Neural progenitor cell (in vitro differentiated cells): ENCODE measurements around the gene EPS8L2. TPM values are rescaled to one million over a fixed set of nuclear protein-coding genes. Genes with fewer than 3 reads are reported as not detected.
A peak's percentile ranks its signal among the peaks of the same experiment; 100 is the strongest.

Source experiments
- DNase-seq: peaks from one replicate; pipeline ENCODE4 v3.0.0-alpha.2; 2016; ENCODE audit warnings: low spot score
- H2AFZ ChIP-seq: fragments of 200-600 bp; sonication (generic); replicated peaks from 2 replicates; pipeline ENCODE4 v1.6.1; 2016; ENCODE audit warnings: antibody characterized with exemption
- H3F3A ChIP-seq: fragments of 200-600 bp; sonication (generic); 2 replicates; pipeline ENCODE4 v1.6.1; 2016; ENCODE audit warnings: antibody characterized with exemption, low read depth
- H3K27ac ChIP-seq: fragments of 200-600 bp; sonication (generic); 2 replicates; pipeline ENCODE4 v1.5.1; 2016; ENCODE audit warnings: mild to moderate bottlenecking
- H3K27me3 ChIP-seq: fragments of 200-600 bp; sonication (generic); 2 replicates; pipeline ENCODE4 v1.6.1; 2016; ENCODE audit warnings: mild to moderate bottlenecking, moderate library complexity
- H3K36me3 ChIP-seq: fragments of 200-600 bp; sonication (generic); 2 replicates; pipeline ENCODE4 v1.5.1; 2016
- H3K4me1 ChIP-seq: fragments of 200-600 bp; sonication (generic); 2 replicates; pipeline ENCODE4 v1.6.1; 2016; ENCODE audit warnings: mixed run types
- H3K4me2 ChIP-seq: fragments of 200-600 bp; sonication (generic); 2 replicates; pipeline ENCODE4 v1.6.1; 2016
- H3K4me3 ChIP-seq: fragments of 200-600 bp; sonication (generic); 2 replicates; pipeline ENCODE4 v1.5.1; 2016
- H3K79me2 ChIP-seq: fragments of 200-600 bp; sonication (generic); 2 replicates; pipeline ENCODE4 v1.6.1; 2016; ENCODE audit warnings: low read depth
- H3K9ac ChIP-seq: fragments of 200-600 bp; sonication (generic); 2 replicates; pipeline ENCODE4 v1.6.1; 2016
- H3K9me3 ChIP-seq: fragments of 200-600 bp; sonication (generic); 2 replicates; pipeline ENCODE4 v1.5.1; 2016; ENCODE audit warnings: low read depth
- H4K20me1 ChIP-seq: fragments of 200-600 bp; sonication (generic); 2 replicates; pipeline ENCODE4 v1.6.1; 2016; ENCODE audit warnings: low read depth
- H3K27ac Mint-ChIP-seq: 3 replicates; pipeline ENCODE4 v1.8.0; 2021; ENCODE audit warnings: mixed read lengths
- H3K27me3 Mint-ChIP-seq: 2 replicates; pipeline ENCODE4 v1.8.0; 2022; ENCODE audit warnings: low read depth, mild to moderate bottlenecking, inconsistent platforms, moderate library complexity, mixed read lengths; ENCODE audit not compliant: insufficient read depth
- H3K36me3 Mint-ChIP-seq: 3 replicates; pipeline ENCODE4 v1.8.0; 2021; ENCODE audit warnings: mixed read lengths
- H3K4me1 Mint-ChIP-seq: 3 replicates; pipeline ENCODE4 v1.8.0; 2021; ENCODE audit warnings: mixed read lengths
- H3K4me3 Mint-ChIP-seq: 3 replicates; pipeline ENCODE4 v1.8.0; 2021; ENCODE audit warnings: mild to moderate bottlenecking, moderate library complexity, mixed read lengths
- H3K9me3 Mint-ChIP-seq: 3 replicates; pipeline ENCODE4 v1.8.0; 2020; ENCODE audit warnings: mixed read lengths
- CTCF ChIP-seq: fragments of 200-600 bp; sonication (generic); IDR thresholded peaks from 2 replicates; pipeline ENCODE4 v1.5.1; 2017; ENCODE audit warnings: antibody characterized with exemption, mild to moderate bottlenecking
- EZH2 ChIP-seq: fragments of 200-600 bp; sonication (generic); IDR thresholded peaks from 2 replicates; pipeline ENCODE4 v1.6.1; 2017; ENCODE audit warnings: antibody characterized with exemption, mild to moderate bottlenecking, moderate library complexity
- EZH2phosphoT487 ChIP-seq: fragments of 200-600 bp; sonication (generic); IDR thresholded peaks from 2 replicates; pipeline ENCODE4 v1.6.1; 2017; ENCODE audit warnings: antibody characterized with exemption
- total RNA-seq: library from RNA; depleted of rRNA; stranded (reverse); fragments of >200 nt; gene quantifications from 2 replicates; pipeline ENCODE4 v1.2.3, GENCODE V29; 2015; ENCODE audit warnings: low replicate concordance

The EPS8L2 gene
- total RNA-seq, 1 donor from 2014 or later, result 3.3 TPM

DNA sequence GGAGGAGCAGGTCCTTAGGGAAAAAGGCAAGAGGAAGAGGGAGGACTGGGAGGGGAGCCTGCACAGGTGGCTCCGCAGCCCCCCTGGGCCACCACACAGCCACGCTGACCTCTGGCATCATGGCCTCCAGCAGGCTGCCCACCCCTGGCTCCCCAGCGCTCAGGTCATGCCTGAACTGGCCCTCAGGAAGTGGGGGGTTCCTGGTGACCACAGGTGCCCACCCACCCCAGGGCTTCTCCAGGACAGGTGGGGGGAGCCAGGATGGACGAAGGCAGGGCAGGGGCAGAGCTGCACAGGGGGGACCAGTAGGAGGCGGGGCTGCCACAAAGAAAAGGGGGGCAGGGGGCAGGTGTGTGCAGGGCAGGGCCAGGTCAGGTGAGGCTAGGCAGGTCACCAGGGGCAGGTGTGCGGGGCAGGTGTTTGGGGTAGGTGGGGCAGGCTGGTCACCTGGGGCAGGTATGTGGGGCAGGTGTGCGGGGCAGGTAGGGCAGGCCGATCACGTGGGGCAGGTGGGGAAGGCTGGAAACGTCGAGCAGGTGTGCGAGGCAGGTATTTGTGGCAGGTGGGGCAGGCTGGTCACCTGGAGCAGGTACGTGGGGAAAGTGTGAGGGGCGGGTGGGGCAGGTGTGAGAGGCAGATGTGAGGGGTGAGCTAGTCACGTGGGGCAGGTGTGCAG lies 12.0 kb upstream of the EPS8L2 start:
- Histone ChIP-seq H3K4me2 (peak overlapping the region; percentile 67), H3K36me3 (no peaks in the 10 kb centered on the region), H3K79me2 (peaks cover 66% of the 10 kb centered on the region), H3K9ac (no peak overlapping the region), H2AFZ (no peak overlapping the region), H3K27ac (no peak overlapping the region), H3K9me3 (no peaks in the 10 kb centered on the region), H3K27me3 (no peaks in the 10 kb centered on the region), H3F3A (peaks cover 24% of the 10 kb centered on the region), H3K4me1 (peaks cover 22% of the 10 kb centered on the region), H4K20me1 (peaks cover 33% of the 10 kb centered on the region), H3K4me3 (peak overlapping the region; percentile 77)
- H3K4me3 Mint-ChIP-seq, result peak overlapping the region; percentile 86
- H3K27ac Mint-ChIP-seq, result peak overlapping the region; percentile 81
- peaks cover 2% of the 10 kb centered on the region for H3K9me3 Mint-ChIP-seq
- TF ChIP-seq EZH2 (no peak), CTCF (no peak), EZH2phosphoT487 (no peak)
- H3K27me3 Mint-ChIP-seq, result peaks cover 6% of the 10 kb centered on the region
- H3K4me1 Mint-ChIP-seq, result peaks cover 37% of the 10 kb centered on the region
- no peak for DNase-seq
- peaks cover 8% of the 10 kb centered on the region for H3K36me3 Mint-ChIP-seq

DNA sequence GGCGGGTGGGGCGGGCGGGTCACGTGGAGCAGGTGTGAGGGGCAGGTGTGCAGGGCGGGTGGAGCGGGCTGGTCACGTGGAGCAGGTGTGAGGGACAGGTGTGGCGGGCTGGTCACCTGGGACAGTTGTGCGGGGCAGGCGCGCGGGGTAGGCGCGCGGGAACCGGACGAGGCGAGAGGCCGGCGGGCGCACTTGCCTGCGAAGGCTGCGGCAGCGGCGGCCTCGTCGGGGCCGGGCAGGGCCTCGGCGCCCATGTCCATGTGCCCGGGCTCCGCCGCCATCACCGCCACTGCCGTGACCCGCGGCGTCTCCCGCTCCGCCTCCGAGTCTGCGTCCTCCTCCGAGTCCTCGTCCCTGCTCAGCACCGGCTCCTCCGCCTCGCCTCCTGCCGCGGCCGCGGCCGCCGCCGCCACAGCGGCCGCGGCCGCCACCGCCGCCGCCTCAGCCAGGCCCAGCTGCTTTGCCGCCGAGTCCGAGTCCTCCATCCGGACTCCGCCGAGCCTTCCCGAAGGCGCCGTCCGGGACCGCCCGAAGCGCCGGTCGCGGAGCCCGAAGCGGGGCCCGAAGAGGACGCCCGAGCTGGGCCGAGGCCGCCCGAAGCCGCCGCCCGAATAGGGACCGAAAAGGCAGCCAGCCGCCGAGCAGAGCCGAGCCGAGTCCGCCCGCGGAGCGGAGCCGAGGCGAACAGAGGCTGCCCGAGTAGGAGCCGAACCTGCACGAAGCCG lies 11.3 kb upstream of the EPS8L2 start, which contains the start of gene DEAF1:
Gene DEAF1 (minus strand): TSS at position 660 of the 725 bp plus-strand sequence. CDS start 175 bp downstream, at position 485.
- Histone ChIP-seq H3K27ac (peak within 1 kb of the TSS; percentile 95), H3K4me1 (peaks cover 22% of the 10 kb centered on the region), H3K4me3 (peak within 1 kb of the TSS; percentile 77), H2AFZ (peak within 1 kb of the TSS; percentile 93), H3K9me3 (no peaks in the 10 kb centered on the region), H3K9ac (peak within 1 kb of the TSS; percentile 92), H3K4me2 (peak within 1 kb of the TSS; percentile 83), H3K79me2 (peaks cover 61% of the 10 kb centered on the region), H3F3A (peaks cover 24% of the 10 kb centered on the region), H3K27me3 (no peaks in the 10 kb centered on the region), H4K20me1 (peaks cover 33% of the 10 kb centered on the region), H3K36me3 (no peaks in the 10 kb centered on the region)
- H3K4me3 Mint-ChIP-seq, result peak within 1 kb of the TSS; percentile 92
- H3K27ac Mint-ChIP-seq, result peak within 1 kb of the TSS; percentile 97
- H3K9me3 Mint-ChIP-seq, result peaks cover 2% of the 10 kb centered on the region
- peak; percentile 99 for DNase-seq
- H3K4me1 Mint-ChIP-seq, result peaks cover 37% of the 10 kb centered on the region
- peaks cover 4% of the 10 kb centered on the region for H3K36me3 Mint-ChIP-seq
- TF ChIP-seq CTCF (no peak), EZH2 (no peak), EZH2phosphoT487 (no peak)
- peaks cover 6% of the 10 kb centered on the region for H3K27me3 Mint-ChIP-seq

- peaks cover 37% of the 10 kb centered on the region for H3K4me1 Mint-ChIP-seq
- Histone ChIP-seq H3K4me1 (peaks cover 22% of the 10 kb centered on the region), H3K36me3 (no peaks in the 10 kb centered on the region), H2AFZ (peak overlapping the region; percentile 93), H3K9ac (peak overlapping the region; percentile 86), H3K27me3 (no peaks in the 10 kb centered on the region), H3K4me3 (peak overlapping the region; percentile 77), H3K27ac (peak overlapping the region; percentile 95), H3K4me2 (peak overlapping the region; percentile 68), H4K20me1 (peaks cover 33% of the 10 kb centered on the region), H3K9me3 (no peaks in the 10 kb centered on the region), H3K79me2 (peaks cover 59% of the 10 kb centered on the region), H3F3A (peaks cover 24% of the 10 kb centered on the region)
- H3K9me3 Mint-ChIP-seq, result peaks cover 2% of the 10 kb centered on the region
- TF ChIP-seq CTCF (no peak), EZH2phosphoT487 (no peak), EZH2 (no peak)
- peaks cover 6% of the 10 kb centered on the region for H3K27me3 Mint-ChIP-seq
- peaks cover 4% of the 10 kb centered on the region for H3K36me3 Mint-ChIP-seq
- H3K27ac Mint-ChIP-seq, result peak overlapping the region; percentile 97
- no peak for DNase-seq
- H3K4me3 Mint-ChIP-seq, result peak overlapping the region; percentile 92
These were observed 10.8 kb upstream of the EPS8L2 start for GRCh38 chr11:695288-695537.
